ENCODE data around the gene PIGW.
"Not testable (repeated sequence)": the region's sequence is repeated elsewhere in the genome, so short reads cannot be mapped to it uniquely, and the experiment has no call there.

The PIGW gene

GRCh38 chr17:36508439-36508838 is 26.3 kb upstream of the PIGW start:
- not testable (repeated sequence) for DNase-seq

GRCh38 chr17:36509272-36509985 is 25.4 kb upstream of the PIGW start:
- no peak for DNase-seq

- no peak for DNase-seq
These were observed 24.2 kb upstream of the PIGW start for GRCh38 chr17:36510636-36511035.

GRCh38 chr17:36511216-36511615 is 23.6 kb upstream of the PIGW start:
- DNase-seq: no peak

- no peak for DNase-seq
These were observed 22.1 kb upstream of the PIGW start for GRCh38 chr17:36512641-36513040.

- DNase-seq: no peak
These were observed 19.9 kb upstream of the PIGW start for GRCh38 chr17:36514856-36515255.

GRCh38 chr17:36515837-36516236 is 18.9 kb upstream of the PIGW start:
- DNase-seq: no peak

- no peak for DNase-seq
These were observed 11.7 kb upstream of the PIGW start for GRCh38 chr17:36523113-36523512.

GRCh38 chr17:36524428-36524876 is 10.3 kb upstream of the PIGW start:
- no peak for DNase-seq

GRCh38 chr17:36525113-36525512 is 9.7 kb upstream of the PIGW start:
- no peak for DNase-seq

- no peak for DNase-seq
These were observed 8.9 kb upstream of the PIGW start for GRCh38 chr17:36525888-36526287.

GRCh38 chr17:36527621-36528250 is 7.1 kb upstream of the PIGW start:
- DNase-seq: no peak

GRCh38 chr17:36529121-36529520 is 5.7 kb upstream of the PIGW start:
- peak; percentile 28 for DNase-seq

GRCh38 chr17:36532435-36532975 is 2.3 kb upstream of the PIGW start:
- DNase-seq: no peak

- DNase-seq: peak; percentile 83
These were observed 600 bp upstream of the PIGW start for GRCh38 chr17:36533935-36534839.

- DNase-seq: no peak
These were observed 888 bp downstream of the PIGW start for GRCh38 chr17:36535669-36536081.

- peak; percentile 85 for DNase-seq
These were observed 5.9 kb downstream of the PIGW start for GRCh38 chr17:36540696-36541095.

- no peak for DNase-seq
These were observed 8.0 kb downstream of the PIGW start for GRCh38 chr17:36542755-36543154.

- DNase-seq: peak; percentile 84
These were observed 9.2 kb downstream of the PIGW start for GRCh38 chr17:36544044-36544306.

GRCh38 chr17:36544307-36545076 is 9.7 kb downstream of the PIGW start, which contains the start of gene GGNBP2:
TSS of gene GGNBP2 (plus strand) at chr17:36544919. CDS start at chr17:36545725, 806 bp downstream.
- peak; percentile 98 for DNase-seq

- DNase-seq: no peak
These were observed 10.3 kb downstream of the PIGW start for GRCh38 chr17:36545077-36545464.

Data from hematopoietic multipotent progenitor cell treated with erythropoietin and hydrocortisone succinate and interleukin-3 and kit ligand, for 4 days (in vitro differentiated cells).